H1 (cell line): ENCODE data around the gene PACSIN1. TPM values are rescaled to one million over a fixed set of nuclear protein-coding genes. Genes with fewer than 3 reads are reported as not detected.

Experiments
- ASH2L ChIP-seq: fragments of 200-600, 300-600 bp; sonication (generic); IDR thresholded peaks from one replicate; pipeline ENCODE4 v1.7.1; 2017; ENCODE audit warnings: low read length
- CREB1 ChIP-seq: IDR thresholded peaks from 2 replicates; pipeline ENCODE4 v1.6.1; 2012; ENCODE audit warnings: inconsistent platforms
- EGR1 ChIP-seq: IDR thresholded peaks from 2 replicates; pipeline ENCODE4 v1.6.1; 2011; ENCODE audit warnings: low read depth, low read length, borderline replicate concordance
- HDAC2 ChIP-seq, 2 experiments: fragments of 300-600 bp in 1 of 2; sonication (generic) in 1 of 2; IDR thresholded peaks; 2 replicates each; pipeline ENCODE4 v1.6.1; 2011 to 2012; ENCODE audit warnings: low read depth in 2 of 2, low read length in 2 of 2, mild to moderate bottlenecking in 2 of 2, moderate library complexity in 2 of 2, borderline replicate concordance in 1 of 2, inconsistent platforms in 1 of 2
- PHF8 ChIP-seq: fragments of 200-600 bp; sonication (generic); conservative IDR thresholded peaks from 2 replicates; pipeline ENCODE4 v1.7.1; 2012; ENCODE audit warnings: low read depth, mild to moderate bottlenecking, inconsistent platforms, low read length, moderate library complexity
- SAP30 ChIP-seq: fragments of 300-600 bp; sonication (generic); IDR thresholded peaks from 2 replicates; pipeline ENCODE4 v1.7.1; 2012; ENCODE audit warnings: low read length, moderate library complexity, mild to moderate bottlenecking, inconsistent platforms; ENCODE audit not compliant: insufficient read depth, insufficient replicate concordance
- SIRT6 ChIP-seq: IDR thresholded peaks from one replicate; pipeline ENCODE4 v1.7.1; 2012; ENCODE audit warnings: low read length, inconsistent platforms
- SIX5 ChIP-seq: IDR thresholded peaks from 2 replicates; pipeline ENCODE4 v1.6.1; 2011; ENCODE audit warnings: mild to moderate bottlenecking, low read depth, low read length
- ZNF274 ChIP-seq: IDR thresholded peaks from 2 replicates; pipeline ENCODE4 v1.7.0; 2012; ENCODE audit warnings: low read length, borderline replicate concordance; ENCODE audit errors: extremely low read depth
- polyA plus RNA-seq, 7 experiments: library from polyadenylated mRNA; depleted of rRNA in 3 of 7; stranded (reverse) in 5 of 7; unstranded in 2 of 7; fragments of >200 nt in 5 of 7; fragments of 200-250 nt in 2 of 7; gene quantifications; 1 replicate in 5 of 7; 2 replicates in 1 of 7; 4 replicates in 1 of 7; pipeline versions ENCODE4 v1.2.1 to v1.2.3, GENCODE V29; 2011 to 2013; ENCODE audit warnings: missing spikeins in 2 of 7, mixed read lengths in 2 of 7
- total RNA-seq: library from RNA; stranded (reverse); fragmentation: NEBNext Ultra II Directional; extraction: Animal tissue kit (Norgen Biotek cat#: 25700); gene quantifications from 2 replicates; pipeline ENCODE4 v1.2.1, GENCODE V29; 2021
- TF ChIP-seq, protein P1 (sequence below): fragments of 300-600 bp; sonication (generic); IDR thresholded peaks from 2 replicates; pipeline ENCODE4 v1.7.1; 2012; ENCODE audit warnings: low read length, moderate library complexity, mild to moderate bottlenecking, inconsistent platforms; ENCODE audit not compliant: insufficient replicate concordance

Gene PACSIN1
- total and polyA plus RNA-seq, 2 of the 8 experiments (the other 6 are each of a cell fraction or from before 2014, with no cell fraction given): 5.9 to 11.1 TPM

DNA sequence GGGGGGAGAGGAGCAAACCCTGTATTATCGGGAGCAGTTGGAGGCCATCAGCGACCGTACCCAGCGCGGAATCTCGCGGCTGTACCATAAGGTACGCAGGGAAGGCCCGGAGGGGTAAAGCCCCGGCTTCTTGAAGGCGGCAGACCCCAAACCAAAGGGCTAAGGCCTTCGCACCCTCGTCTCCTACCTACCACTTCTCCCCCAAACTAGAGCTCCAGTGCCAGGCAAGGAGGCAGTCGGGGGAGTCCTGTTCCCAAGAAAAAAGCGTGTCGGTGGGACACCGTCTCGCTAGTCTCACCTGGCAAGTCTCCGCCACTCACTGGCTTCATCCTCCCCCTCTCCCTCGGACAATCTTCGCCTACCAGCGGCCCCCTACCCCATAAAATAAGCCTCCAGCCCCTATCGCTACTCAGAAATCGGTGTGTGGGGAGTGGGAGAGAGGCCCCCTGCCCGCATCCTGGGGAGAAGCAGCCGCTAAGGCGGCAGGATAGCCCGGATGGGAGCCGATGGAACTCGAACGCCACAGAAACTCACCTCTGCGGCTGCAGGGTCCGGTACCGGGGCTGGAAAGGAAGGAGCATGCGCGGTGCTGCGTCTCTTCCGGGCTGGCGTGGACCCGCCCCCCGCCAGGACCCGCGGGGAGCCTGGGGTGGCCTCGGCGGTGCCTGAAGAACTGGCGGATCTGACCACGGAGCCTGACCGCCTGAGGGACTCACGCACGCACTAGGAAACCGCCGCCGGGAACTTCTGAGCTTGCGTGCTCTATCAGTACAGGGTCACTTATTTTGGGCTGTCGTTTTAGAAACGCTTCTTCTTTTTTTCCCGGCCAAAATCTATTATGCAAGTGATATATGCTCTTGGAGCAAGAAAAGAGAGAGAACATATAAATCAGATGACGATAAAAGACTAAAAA is 40.1 kb upstream of the PACSIN1 start, which contains the start of gene RPS10 (continued):
- TF ChIP-seq, protein P1, sequence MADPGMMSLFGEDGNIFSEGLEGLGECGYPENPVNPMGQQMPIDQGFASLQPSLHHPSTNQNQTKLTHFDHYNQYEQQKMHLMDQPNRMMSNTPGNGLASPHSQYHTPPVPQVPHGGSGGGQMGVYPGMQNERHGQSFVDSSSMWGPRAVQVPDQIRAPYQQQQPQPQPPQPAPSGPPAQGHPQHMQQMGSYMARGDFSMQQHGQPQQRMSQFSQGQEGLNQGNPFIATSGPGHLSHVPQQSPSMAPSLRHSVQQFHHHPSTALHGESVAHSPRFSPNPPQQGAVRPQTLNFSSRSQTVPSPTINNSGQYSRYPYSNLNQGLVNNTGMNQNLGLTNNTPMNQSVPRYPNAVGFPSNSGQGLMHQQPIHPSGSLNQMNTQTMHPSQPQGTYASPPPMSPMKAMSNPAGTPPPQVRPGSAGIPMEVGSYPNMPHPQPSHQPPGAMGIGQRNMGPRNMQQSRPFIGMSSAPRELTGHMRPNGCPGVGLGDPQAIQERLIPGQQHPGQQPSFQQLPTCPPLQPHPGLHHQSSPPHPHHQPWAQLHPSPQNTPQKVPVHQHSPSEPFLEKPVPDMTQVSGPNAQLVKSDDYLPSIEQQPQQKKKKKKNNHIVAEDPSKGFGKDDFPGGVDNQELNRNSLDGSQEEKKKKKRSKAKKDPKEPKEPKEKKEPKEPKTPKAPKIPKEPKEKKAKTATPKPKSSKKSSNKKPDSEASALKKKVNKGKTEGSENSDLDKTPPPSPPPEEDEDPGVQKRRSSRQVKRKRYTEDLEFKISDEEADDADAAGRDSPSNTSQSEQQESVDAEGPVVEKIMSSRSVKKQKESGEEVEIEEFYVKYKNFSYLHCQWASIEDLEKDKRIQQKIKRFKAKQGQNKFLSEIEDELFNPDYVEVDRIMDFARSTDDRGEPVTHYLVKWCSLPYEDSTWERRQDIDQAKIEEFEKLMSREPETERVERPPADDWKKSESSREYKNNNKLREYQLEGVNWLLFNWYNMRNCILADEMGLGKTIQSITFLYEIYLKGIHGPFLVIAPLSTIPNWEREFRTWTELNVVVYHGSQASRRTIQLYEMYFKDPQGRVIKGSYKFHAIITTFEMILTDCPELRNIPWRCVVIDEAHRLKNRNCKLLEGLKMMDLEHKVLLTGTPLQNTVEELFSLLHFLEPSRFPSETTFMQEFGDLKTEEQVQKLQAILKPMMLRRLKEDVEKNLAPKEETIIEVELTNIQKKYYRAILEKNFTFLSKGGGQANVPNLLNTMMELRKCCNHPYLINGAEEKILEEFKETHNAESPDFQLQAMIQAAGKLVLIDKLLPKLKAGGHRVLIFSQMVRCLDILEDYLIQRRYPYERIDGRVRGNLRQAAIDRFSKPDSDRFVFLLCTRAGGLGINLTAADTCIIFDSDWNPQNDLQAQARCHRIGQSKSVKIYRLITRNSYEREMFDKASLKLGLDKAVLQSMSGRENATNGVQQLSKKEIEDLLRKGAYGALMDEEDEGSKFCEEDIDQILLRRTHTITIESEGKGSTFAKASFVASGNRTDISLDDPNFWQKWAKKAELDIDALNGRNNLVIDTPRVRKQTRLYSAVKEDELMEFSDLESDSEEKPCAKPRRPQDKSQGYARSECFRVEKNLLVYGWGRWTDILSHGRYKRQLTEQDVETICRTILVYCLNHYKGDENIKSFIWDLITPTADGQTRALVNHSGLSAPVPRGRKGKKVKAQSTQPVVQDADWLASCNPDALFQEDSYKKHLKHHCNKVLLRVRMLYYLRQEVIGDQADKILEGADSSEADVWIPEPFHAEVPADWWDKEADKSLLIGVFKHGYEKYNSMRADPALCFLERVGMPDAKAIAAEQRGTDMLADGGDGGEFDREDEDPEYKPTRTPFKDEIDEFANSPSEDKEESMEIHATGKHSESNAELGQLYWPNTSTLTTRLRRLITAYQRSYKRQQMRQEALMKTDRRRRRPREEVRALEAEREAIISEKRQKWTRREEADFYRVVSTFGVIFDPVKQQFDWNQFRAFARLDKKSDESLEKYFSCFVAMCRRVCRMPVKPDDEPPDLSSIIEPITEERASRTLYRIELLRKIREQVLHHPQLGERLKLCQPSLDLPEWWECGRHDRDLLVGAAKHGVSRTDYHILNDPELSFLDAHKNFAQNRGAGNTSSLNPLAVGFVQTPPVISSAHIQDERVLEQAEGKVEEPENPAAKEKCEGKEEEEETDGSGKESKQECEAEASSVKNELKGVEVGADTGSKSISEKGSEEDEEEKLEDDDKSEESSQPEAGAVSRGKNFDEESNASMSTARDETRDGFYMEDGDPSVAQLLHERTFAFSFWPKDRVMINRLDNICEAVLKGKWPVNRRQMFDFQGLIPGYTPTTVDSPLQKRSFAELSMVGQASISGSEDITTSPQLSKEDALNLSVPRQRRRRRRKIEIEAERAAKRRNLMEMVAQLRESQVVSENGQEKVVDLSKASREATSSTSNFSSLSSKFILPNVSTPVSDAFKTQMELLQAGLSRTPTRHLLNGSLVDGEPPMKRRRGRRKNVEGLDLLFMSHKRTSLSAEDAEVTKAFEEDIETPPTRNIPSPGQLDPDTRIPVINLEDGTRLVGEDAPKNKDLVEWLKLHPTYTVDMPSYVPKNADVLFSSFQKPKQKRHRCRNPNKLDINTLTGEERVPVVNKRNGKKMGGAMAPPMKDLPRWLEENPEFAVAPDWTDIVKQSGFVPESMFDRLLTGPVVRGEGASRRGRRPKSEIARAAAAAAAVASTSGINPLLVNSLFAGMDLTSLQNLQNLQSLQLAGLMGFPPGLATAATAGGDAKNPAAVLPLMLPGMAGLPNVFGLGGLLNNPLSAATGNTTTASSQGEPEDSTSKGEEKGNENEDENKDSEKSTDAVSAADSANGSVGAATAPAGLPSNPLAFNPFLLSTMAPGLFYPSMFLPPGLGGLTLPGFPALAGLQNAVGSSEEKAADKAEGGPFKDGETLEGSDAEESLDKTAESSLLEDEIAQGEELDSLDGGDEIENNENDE: no peak
- no peak for TF ChIP-seq HDAC2 (IDR thresholded peaks at IDR 0.05; ENCODE audit: borderline replicate concordance in 1 of 2, low read depth in 2 of 2, low read length in 2 of 2)
- TF ChIP-seq SIRT6: no peak
- no peak for TF ChIP-seq SIX5
- no peak for TF ChIP-seq EGR1
- peak; percentile 77 for TF ChIP-seq PHF8
- TF ChIP-seq SAP30: no peak
- no peak for TF ChIP-seq ZNF274
- TF ChIP-seq CREB1: 0 out of 2 replicates have a peak, but pooled peaks have one; percentile 15
- peak; percentile 35 for TF ChIP-seq ASH2L
